HepG2 (cell line): ENCODE results near the gene NATD1. TPM values are rescaled to one million over a fixed set of nuclear protein-coding genes. Genes with fewer than 3 reads are reported as not detected.
A peak's percentile ranks its signal among the peaks of the same experiment; 100 is the strongest.

ENCODE experiments used
- CSRNP1 ChIP-seq: sonication (generic); formaldehyde crosslinking; IDR thresholded peaks from 2 replicates; pipeline ENCODE4 v1.8.1; 2023; ENCODE audit warnings: mild to moderate bottlenecking, missing genetic modification reagents
- EHMT2 ChIP-seq: fragments of 200-600 bp; sonication (generic); IDR thresholded peaks from 2 replicates; pipeline ENCODE4 v1.7.0; 2017; ENCODE audit warnings: antibody characterized with exemption, low read depth, low read length, borderline replicate concordance
- HIVEP1 ChIP-seq: sonication (generic); formaldehyde crosslinking; IDR thresholded peaks from 2 replicates; pipeline ENCODE4 v1.4.0; 2020; ENCODE audit warnings: mild to moderate bottlenecking, missing genetic modification reagents
- HNF4G ChIP-seq, 2 experiments: sonication (generic) in 1 of 2; formaldehyde crosslinking in 1 of 2; IDR thresholded peaks; 2 replicates each; pipeline versions ENCODE4 v1.4.0 to v1.6.1; 2011 to 2020; ENCODE audit warnings: borderline replicate concordance in 2 of 2, low read depth in 2 of 2, mild to moderate bottlenecking in 2 of 2, low read length in 1 of 2, missing genetic modification reagents in 1 of 2, moderate library complexity in 1 of 2
- JARID2 ChIP-seq: sonication (generic); formaldehyde crosslinking; IDR thresholded peaks from 2 replicates; pipeline ENCODE4 v1.8.1; 2023; ENCODE audit warnings: missing genetic modification reagents, inconsistent platforms; ENCODE audit not compliant: insufficient replicate concordance
- NCOA1 ChIP-seq: sonication (generic); formaldehyde crosslinking; IDR thresholded peaks from 2 replicates; pipeline ENCODE4 v1.9.0; 2021; ENCODE audit warnings: missing genetic modification reagents
- NFE2 ChIP-seq: sonication (generic); formaldehyde crosslinking; IDR thresholded peaks from 2 replicates; pipeline ENCODE4 v1.4.0; 2020; ENCODE audit warnings: missing genetic modification reagents
- NFIB ChIP-seq: sonication (generic); formaldehyde crosslinking; IDR thresholded peaks from 2 replicates; pipeline ENCODE4 v1.9.0; 2021; ENCODE audit warnings: missing genetic modification reagents, mild to moderate bottlenecking, borderline replicate concordance
- REPIN1 ChIP-seq: sonication (generic); formaldehyde crosslinking; IDR thresholded peaks from 2 replicates; pipeline ENCODE4 v1.8.0; 2022; ENCODE audit warnings: missing genetic modification reagents, low read depth, mild to moderate bottlenecking, borderline replicate concordance
- SIN3B ChIP-seq: fragments of 150-350 bp; IDR thresholded peaks from 2 replicates; pipeline ENCODE4 v1.6.1; 2014; ENCODE audit warnings: low read length
- SNAI1 ChIP-seq: sonication (generic); formaldehyde crosslinking; IDR thresholded peaks from 2 replicates; pipeline ENCODE4 v1.5.0; 2020; ENCODE audit warnings: mild to moderate bottlenecking, missing genetic modification reagents, borderline replicate concordance
- SOX6 ChIP-seq, 2 experiments: fragments of 450-650 bp in 1 of 2; sonication (generic) in 1 of 2; formaldehyde crosslinking in 1 of 2; IDR thresholded peaks; 2 replicates each; pipeline versions ENCODE4 v1.4.0 to v1.6.1; 2017 to 2020; ENCODE audit warnings: antibody characterized with exemption in 1 of 2, mild to moderate bottlenecking in 1 of 2, missing genetic modification reagents in 1 of 2
- TAF15 ChIP-seq: fragments of 200-400 bp; formaldehyde crosslinking; IDR thresholded peaks from one replicate; pipeline ENCODE4 v1.6.1; 2018; ENCODE audit warnings: mild to moderate bottlenecking, low read depth, low read length; ENCODE audit not compliant: poor library complexity, severe bottlenecking
- THAP8 ChIP-seq: sonication (generic); formaldehyde crosslinking; IDR thresholded peaks from 2 replicates; pipeline ENCODE4 v1.5.1; 2020; ENCODE audit warnings: missing genetic modification reagents, mild to moderate bottlenecking, borderline replicate concordance
- TRIM22 ChIP-seq: fragments of 450-650 bp; IDR thresholded peaks from 2 replicates; pipeline ENCODE4 v1.6.1; 2017
- ZFP1 ChIP-seq: IDR thresholded peaks from 2 replicates; pipeline ENCODE4 v1.6.1; 2016
- ZNF121 ChIP-seq: sonication (generic); formaldehyde crosslinking; IDR thresholded peaks from 2 replicates; pipeline ENCODE4 v1.5.0; 2020; ENCODE audit warnings: mild to moderate bottlenecking, missing genetic modification reagents
- ZNF331 ChIP-seq: sonication (generic); formaldehyde crosslinking; IDR thresholded peaks from 2 replicates; pipeline ENCODE4 v1.4.0; 2020; ENCODE audit warnings: missing genetic modification reagents
- ZNF362 ChIP-seq: sonication (generic); formaldehyde crosslinking; IDR thresholded peaks from 2 replicates; pipeline ENCODE4 v1.4.0; 2020; ENCODE audit warnings: missing genetic modification reagents, mild to moderate bottlenecking, borderline replicate concordance
- ZNF446 ChIP-seq: sonication (generic); formaldehyde crosslinking; IDR thresholded peaks from 2 replicates; pipeline ENCODE4 v1.5.0; 2020; ENCODE audit warnings: mild to moderate bottlenecking, missing genetic modification reagents
- ZNF513 ChIP-seq: sonication (generic); formaldehyde crosslinking; conservative IDR thresholded peaks from 2 replicates; pipeline ENCODE4 v1.5.0; 2020; ENCODE audit warnings: missing genetic modification reagents
- ZNF556 ChIP-seq: sonication (generic); formaldehyde crosslinking; IDR thresholded peaks from 2 replicates; pipeline ENCODE4 v1.4.0; 2020; ENCODE audit warnings: mild to moderate bottlenecking, missing genetic modification reagents, borderline replicate concordance
- ZNF614 ChIP-seq: IDR thresholded peaks from 2 replicates; pipeline ENCODE4 v1.6.1; 2018; ENCODE audit warnings: missing biosample characterization, missing genetic modification reagents, inconsistent platforms, borderline replicate concordance
- ZNF746 ChIP-seq: sonication (generic); formaldehyde crosslinking; IDR thresholded peaks from 2 replicates; pipeline ENCODE4 v1.8.0; 2022; ENCODE audit warnings: mild to moderate bottlenecking, missing genetic modification reagents
- ZNF816 ChIP-seq: sonication (generic); formaldehyde crosslinking; IDR thresholded peaks from 2 replicates; pipeline ENCODE4 v1.8.0; 2022; ENCODE audit warnings: missing genetic modification reagents, mild to moderate bottlenecking, borderline replicate concordance
- polyA plus RNA-seq, 8 experiments: library from polyadenylated mRNA; depleted of rRNA in 3 of 8; stranded (reverse) in 7 of 8; unstranded in 1 of 8; fragments of >200 nt; fragmentation: Illumina TruSeq in 4 of 8; extraction: Trizol in 4 of 8; gene quantifications; 2 replicates each; pipeline versions ENCODE4 v1.2.1 to v1.2.3, GENCODE V29; 2011 to 2016; ENCODE audit warnings: low read depth in 4 of 8, missing spikeins in 1 of 8, mixed read lengths in 1 of 8; ENCODE audit not compliant: insufficient read depth in 1 of 8
- total RNA-seq, 5 experiments: library from RNA; depleted of rRNA; stranded (reverse); fragments of >200 nt; fragmentation: Illumina TruSeq; extraction: Trizol; gene quantifications; 2 replicates each; pipeline ENCODE4 v1.2.3, GENCODE V29; 2016; ENCODE audit warnings: low read depth in 1 of 5

NATD1 gene
- total and polyA plus RNA-seq, 2 of the 13 experiments (the other 11 are each of a cell fraction or from before 2014, with no cell fraction given): 0.31 to 2.3 TPM

- TF ChIP-seq ZNF362 (no peak), THAP8 (no peak; the same call in 1 of the 2 replicates), EHMT2 (no peak), ZNF331 (CRISPR knock-in tag) (no peak), NFE2 (no peak), HIVEP1 (CRISPR knock-in tag) (peak; percentile 72; the same call in 1 of the 2 replicates), JARID2 (no peak), ZNF816 (peak; percentile 55; the same call in 1 of the 2 replicates), NCOA1 (no peak), SNAI1 (CRISPR knock-in tag) (no peak), ZNF614 (CRISPR knock-in tag) (no peak), ZNF121 (CRISPR knock-in tag) (peak; percentile 35; the same call in 1 of the 2 replicates), REPIN1 (CRISPR knock-in tag) (no peak), SIN3B (no peak), ZFP1 (CRISPR knock-in tag) (no peak), CSRNP1 (peak; percentile 14; the same call in 1 of the 2 replicates), ZNF513 (no peak), SOX6 (IDR thresholded peaks at IDR 0.05) (no peak), SOX6 (CRISPR knock-in tag; IDR thresholded peaks at IDR 0.05) (no peak; the same call in 1 of the 2 replicates), ZNF746 (CRISPR knock-in tag) (no peak), NFIB (CRISPR knock-in tag) (no peak), HNF4G (IDR thresholded peaks at IDR 0.05; ENCODE audit: borderline replicate concordance, low read depth, low read length) (no peak), HNF4G (CRISPR knock-in tag; IDR thresholded peaks at IDR 0.05; ENCODE audit: borderline replicate concordance, low read depth) (no peak), TAF15 (no peak), ZNF446 (CRISPR knock-in tag) (no peak), TRIM22 (no peak), ZNF556 (CRISPR knock-in tag) (no peak)
Observed at GRCh38 chr17:21213638-21214014, 39.6 kb downstream of the NATD1 start (continued).
